ENCODE measurements around the gene EEF1A2. TPM values are rescaled to one million over a fixed set of nuclear protein-coding genes. Genes with fewer than 3 reads are reported as not detected.

Gene EEF1A2
- total RNA-seq, 4 donors from 2014 or later, result 0.75 to 5.0 (median 3.3) TPM

GRCh38 chr20:63492982-63493381 is 5.9 kb downstream of the EEF1A2 start:
- DNase-seq, result no peak
- Histone ChIP-seq H3K9me3 (no peaks in the 10 kb centered on the region), H3K27ac (no peak overlapping the region), H3K36me3 (no peaks in the 10 kb centered on the region), H3K27me3 (peaks cover 55% of the 10 kb centered on the region), H3K4me1 (peaks cover 0 to 8% (median 6%) of the 10 kb centered on the region in 4 donors), H3K4me3 (no peak overlapping the region)
- in situ Hi-C loops (cut with MboI; ENCODE audit: low pct_ligation_motif_present in 1 of 4, low pct_unique_long_range_greater_than_20kb in 1 of 4, low sequenced_read_pairs in 3 of 4), result no loop called here
- TF ChIP-seq POLR2A (IDR thresholded peaks at IDR 0.05) (no peak), EP300 (IDR thresholded peaks at IDR 0.05; ENCODE audit: low read depth) (no peak), CTCF (IDR thresholded peaks at IDR 0.05) (no peak), POLR2AphosphoS5 (IDR thresholded peaks at IDR 0.05) (no peak)
- 75 to 92% methylated on average over 2 to 14 of the region's 14 CpGs for WGBS, 2 donors (ENCODE audit: low coverage in 1 of 2)
- intact Hi-C loops (cut with DNase I; ENCODE audit: low total_unique reads), result no loop called here

GRCh38 chr20:63492518-63492917 is 6.4 kb downstream of the EEF1A2 start:
- H3K27me3 ChIP-seq, result peaks cover 55% of the 10 kb centered on the region

GRCh38 chr20:63491635-63492230 is 7.2 kb downstream of the EEF1A2 start:
- DNase-seq, result no peak
- Histone ChIP-seq H3K36me3 (no peaks in the 10 kb centered on the region), H3K9me3 (no peaks in the 10 kb centered on the region), H3K27me3 (peaks cover 53% of the 10 kb centered on the region), H3K27ac (no peak overlapping the region), H3K4me3 (no peak overlapping the region), H3K4me1 (peaks cover 0 to 7% (median 6%) of the 10 kb centered on the region in 4 donors)
- TF ChIP-seq CTCF (IDR thresholded peaks at IDR 0.05) (no peak), EP300 (IDR thresholded peaks at IDR 0.05; ENCODE audit: low read depth) (no peak), POLR2A (IDR thresholded peaks at IDR 0.05) (no peak), POLR2AphosphoS5 (IDR thresholded peaks at IDR 0.05) (no peak)
- 49 to 64% methylated on average over 4 of the region's 4 CpGs for WGBS, 2 donors (ENCODE audit: low coverage in 1 of 2)
- in situ Hi-C loops (cut with MboI; ENCODE audit: low pct_ligation_motif_present in 1 of 4, low pct_unique_long_range_greater_than_20kb in 1 of 4, low sequenced_read_pairs in 3 of 4) (no loop called here), intact Hi-C loops (cut with DNase I; ENCODE audit: low total_unique reads) (no loop called here)

More at GRCh38 chr20:63492518-63492917, 6.4 kb downstream of the EEF1A2 start:
- intact Hi-C loops (cut with DNase I; ENCODE audit: low total_unique reads) (no loop called here), in situ Hi-C loops (cut with MboI; ENCODE audit: low pct_ligation_motif_present in 1 of 4, low pct_unique_long_range_greater_than_20kb in 1 of 4, low sequenced_read_pairs in 3 of 4) (no loop called here)
- Histone ChIP-seq H3K27ac (no peak overlapping the region), H3K9me3 (no peaks in the 10 kb centered on the region), H3K4me1 (peaks cover 0 to 7% (median 6%) of the 10 kb centered on the region in 4 donors), H3K36me3 (no peaks in the 10 kb centered on the region), H3K4me3 (no peak overlapping the region)
- TF ChIP-seq POLR2A (IDR thresholded peaks at IDR 0.05) (no peak), CTCF (IDR thresholded peaks at IDR 0.05) (no peak), EP300 (IDR thresholded peaks at IDR 0.05; ENCODE audit: low read depth) (no peak), POLR2AphosphoS5 (IDR thresholded peaks at IDR 0.05) (no peak)
- DNase-seq, result no peak
- WGBS, 2 donors (ENCODE audit: low coverage in 1 of 2), result 93 to 94% methylated on average over 2 of the region's 2 CpGs

- H3K9me3 ChIP-seq, result no peaks in the 10 kb centered on the region
- in situ Hi-C loops (cut with MboI; ENCODE audit: low pct_ligation_motif_present in 1 of 4, low pct_unique_long_range_greater_than_20kb in 1 of 4, low sequenced_read_pairs in 3 of 4) (no loop called here), intact Hi-C loops (cut with DNase I; ENCODE audit: low total_unique reads) (no loop called here)
- 58% methylated on average over 3 of the region's 4 CpGs; no CpG with 5 or more reads in 1 of the 2 donors for WGBS, 2 donors (ENCODE audit: low coverage in 1 of 2)
- peaks cover 55% of the 10 kb centered on the region for H3K27me3 ChIP-seq
- no peak overlapping the region for H3K4me3 ChIP-seq
- H3K4me1 ChIP-seq, result peaks cover 0 to 2% (median under 1%) of the 10 kb centered on the region in 4 donors
- no peak for DNase-seq
- no peaks in the 10 kb centered on the region for H3K36me3 ChIP-seq
- TF ChIP-seq POLR2A (IDR thresholded peaks at IDR 0.05) (no peak), EP300 (IDR thresholded peaks at IDR 0.05; ENCODE audit: low read depth) (no peak), POLR2AphosphoS5 (IDR thresholded peaks at IDR 0.05) (no peak), CTCF (IDR thresholded peaks at IDR 0.05) (no peak)
- H3K27ac ChIP-seq, result no peak overlapping the region
Measured at GRCh38 chr20:63491078-63491477, 7.8 kb downstream of the EEF1A2 start.

Measured in transverse colon (tissue), 4 donors.